ENCODE data around the gene PNMT.

The PNMT gene

GRCh38 chr17:39655105-39655504 lies 13.1 kb upstream of the PNMT start:
- no peak for DNase-seq

GRCh38 chr17:39658346-39658745 lies 9.9 kb upstream of the PNMT start:
- DNase-seq = no peak

- no peak for DNase-seq
These were observed 9.5 kb upstream of the PNMT start for GRCh38 chr17:39658760-39659159.

- no peak for DNase-seq
These were observed 8.8 kb upstream of the PNMT start for GRCh38 chr17:39659279-39660010.

- no peak for DNase-seq
These were observed 8.3 kb upstream of the PNMT start for GRCh38 chr17:39660011-39660360.

GRCh38 chr17:39660397-39661385 lies 7.6 kb upstream of the PNMT start:
- DNase-seq = no peak

GRCh38 chr17:39661744-39662541 lies 6.3 kb upstream of the PNMT start:
- no peak for DNase-seq

GRCh38 chr17:39662551-39663339 lies 5.5 kb upstream of the PNMT start:
- DNase-seq = no peak

GRCh38 chr17:39663340-39663687 lies 4.9 kb upstream of the PNMT start:
- DNase-seq = no peak

- no peak for DNase-seq
These were observed 4.3 kb upstream of the PNMT start for GRCh38 chr17:39663688-39664580.

GRCh38 chr17:39664581-39665561 lies 3.4 kb upstream of the PNMT start, which contains the start of gene TCAP:
Gene TCAP, plus strand, starts transcription at chr17:39665349. Its CDS starts 11 bp downstream, at chr17:39665360.
- DNase-seq = no peak

- no peak for DNase-seq
These were observed 2.5 kb upstream of the PNMT start for GRCh38 chr17:39665642-39666224.

- no peak for DNase-seq
These were observed 2.0 kb upstream of the PNMT start for GRCh38 chr17:39666231-39666600.

- no peak for DNase-seq
These were observed 1.5 kb upstream of the PNMT start for GRCh38 chr17:39666601-39667261.

- DNase-seq = no peak
These were observed 850 bp upstream of the PNMT start for GRCh38 chr17:39667262-39667944.

GRCh38 chr17:39669897-39670735 lies 1.9 kb downstream of the PNMT start:
- DNase-seq = no peak

GRCh38 chr17:39670746-39671145 lies 2.5 kb downstream of the PNMT start:
- DNase-seq = no peak

All from activated naive CD4-positive, alpha-beta T cell treated with anti-CD3 and anti-CD28 coated beads, Interleukin-2, amount 50 U/mL, for 16 hours (primary cell).